H9 (cell line): ENCODE results near the gene KEL. TPM values are rescaled to one million over a fixed set of nuclear protein-coding genes. Genes with fewer than 3 reads are reported as not detected.

Experiments
- DNase-seq: peaks from one replicate; pipeline ENCODE4 v3.0.0-alpha.2; 2017
- H2AFZ ChIP-seq: one replicate; pipeline ENCODE4 v1.6.1; 2013; ENCODE audit warnings: mild to moderate bottlenecking, low read length, control low read depth, moderate library complexity
- H2AK5ac ChIP-seq: 2 replicates; pipeline ENCODE4 v1.6.1; 2013; ENCODE audit warnings: low read length, control low read depth, mixed read lengths; ENCODE audit not compliant: insufficient read length
- H2BK120ac ChIP-seq: one replicate; pipeline ENCODE4 v1.6.1; 2013; ENCODE audit warnings: low read depth, mild to moderate bottlenecking, low read length, control low read depth, inconsistent platforms; ENCODE audit not compliant: poor library complexity, severe bottlenecking
- H2BK12ac ChIP-seq: 2 replicates; pipeline ENCODE4 v1.6.1; 2013; ENCODE audit warnings: low read length, control low read depth, mixed read lengths, low read depth; ENCODE audit not compliant: insufficient read length
- H2BK15ac ChIP-seq: 2 replicates; pipeline ENCODE4 v1.6.1; 2013; ENCODE audit warnings: low read depth, low read length, control low read depth
- H2BK20ac ChIP-seq: one replicate; pipeline ENCODE4 v1.6.1; 2013; ENCODE audit warnings: low read depth, mild to moderate bottlenecking, low read length, control low read depth, inconsistent platforms; ENCODE audit not compliant: poor library complexity, severe bottlenecking
- H2BK5ac ChIP-seq: 2 replicates; pipeline ENCODE4 v1.6.1; 2013; ENCODE audit warnings: low read length, control low read depth, mixed read lengths; ENCODE audit not compliant: insufficient read length
- H3K14ac ChIP-seq: 2 replicates; pipeline ENCODE4 v1.6.1; 2013; ENCODE audit warnings: low read length, control low read depth; ENCODE audit not compliant: insufficient read depth
- H3K18ac ChIP-seq: 2 replicates; pipeline ENCODE4 v1.6.1; 2013; ENCODE audit warnings: low read depth, mild to moderate bottlenecking, mixed read lengths, low read length, control low read depth; ENCODE audit not compliant: insufficient read length
- H3K23ac ChIP-seq: 2 replicates; pipeline ENCODE4 v1.6.1; 2013; ENCODE audit warnings: low read length, control low read depth, mixed read lengths, low read depth; ENCODE audit not compliant: insufficient read length
- H3K23me2 ChIP-seq: 2 replicates; pipeline ENCODE4 v1.6.1; 2013; ENCODE audit warnings: low read depth, mild to moderate bottlenecking, mixed read lengths, low read length, control low read depth; ENCODE audit not compliant: insufficient read length, poor library complexity, severe bottlenecking
- H3K27ac ChIP-seq: 2 replicates; pipeline ENCODE4 v1.5.1; 2013; ENCODE audit warnings: low read length, control low read depth, mixed read lengths, low read depth; ENCODE audit not compliant: insufficient read length
- H3K27me3 ChIP-seq: 2 replicates; pipeline ENCODE4 v1.6.1; 2013; ENCODE audit warnings: low read length, control low read depth, inconsistent platforms; ENCODE audit not compliant: insufficient read depth
- H3K4ac ChIP-seq: 2 replicates; pipeline ENCODE4 v1.6.1; 2013; ENCODE audit warnings: low read depth, mild to moderate bottlenecking, control low read depth, inconsistent platforms, low read length, moderate library complexity
- H3K4me1 ChIP-seq: 2 replicates; pipeline ENCODE4 v1.6.1; 2013; ENCODE audit warnings: low read length, control low read depth, inconsistent platforms; ENCODE audit not compliant: insufficient read depth
- H3K4me2 ChIP-seq: 2 replicates; pipeline ENCODE4 v1.6.1; 2013; ENCODE audit warnings: low read length, control low read depth, mixed read lengths; ENCODE audit not compliant: insufficient read length, insufficient read depth
- H3K56ac ChIP-seq: 2 replicates; pipeline ENCODE4 v1.6.1; 2013; ENCODE audit warnings: low read depth, mild to moderate bottlenecking, mixed read lengths, low read length, control low read depth; ENCODE audit not compliant: insufficient read length
- H3K79me1 ChIP-seq: 2 replicates; pipeline ENCODE4 v1.6.1; 2013; ENCODE audit warnings: low read depth, mild to moderate bottlenecking, moderate library complexity, low read length, control low read depth, inconsistent platforms; ENCODE audit not compliant: insufficient read depth, poor library complexity, severe bottlenecking
- H3K79me2 ChIP-seq: 2 replicates; pipeline ENCODE4 v1.6.1; 2013; ENCODE audit warnings: low read length, control low read depth, inconsistent platforms; ENCODE audit not compliant: insufficient read depth
- H3K9ac ChIP-seq: 2 replicates; pipeline ENCODE4 v1.6.1; 2013; ENCODE audit warnings: low read length, control low read depth, mixed read lengths; ENCODE audit not compliant: insufficient read length; ENCODE audit errors: extremely low read depth
- H3K9me3 ChIP-seq: one replicate; pipeline ENCODE4 v1.6.1; 2013; ENCODE audit warnings: low read depth, low read length, inconsistent platforms; ENCODE audit not compliant: control insufficient read depth
- H3T11ph ChIP-seq: one replicate; pipeline ENCODE4 v1.6.1; 2013; ENCODE audit warnings: mild to moderate bottlenecking, low read length, control low read depth, inconsistent platforms
- H4K20me1 ChIP-seq: one replicate; pipeline ENCODE4 v1.6.1; 2013; ENCODE audit not compliant: control insufficient read depth, insufficient read length, insufficient read depth
- H4K5ac ChIP-seq: 2 replicates; pipeline ENCODE4 v1.6.1; 2013; ENCODE audit warnings: low read depth, mild to moderate bottlenecking, mixed read lengths, low read length, control low read depth; ENCODE audit not compliant: insufficient read length
- H4K8ac ChIP-seq: replicated peaks from 2 replicates; pipeline ENCODE4 v1.6.1; 2013; ENCODE audit warnings: low read length, control low read depth, mixed read lengths, low read depth; ENCODE audit not compliant: insufficient read length
- H4K91ac ChIP-seq: 2 replicates; pipeline ENCODE4 v1.6.1; 2013; ENCODE audit warnings: low read depth, mild to moderate bottlenecking, moderate library complexity, mixed read lengths, low read length, control low read depth; ENCODE audit not compliant: insufficient read length
- H3K27ac Mint-ChIP-seq, 3 experiments: 2 replicates in 2 of 3; 3 replicates in 1 of 3; pipeline ENCODE4 v1.8.0; 2020 to 2021; ENCODE audit warnings: mixed read lengths in 3 of 3, mild to moderate bottlenecking in 1 of 3, moderate library complexity in 1 of 3
- H3K27me3 Mint-ChIP-seq: 2 replicates; pipeline ENCODE4 v1.8.0; 2021; ENCODE audit warnings: low read depth, mild to moderate bottlenecking, moderate library complexity, mixed read lengths
- H3K36me3 Mint-ChIP-seq, 3 experiments: 2 replicates in 2 of 3; 3 replicates in 1 of 3; pipeline ENCODE4 v1.8.0; 2020 to 2021; ENCODE audit warnings: low read depth in 3 of 3, mixed read lengths in 3 of 3; ENCODE audit not compliant: insufficient read depth in 1 of 3
- H3K4me1 Mint-ChIP-seq, 2 experiments: 2 replicates each; pipeline ENCODE4 v1.8.0; 2020; ENCODE audit warnings: mixed read lengths in 2 of 2
- H3K4me3 Mint-ChIP-seq, 2 experiments: 2 replicates in 1 of 2; 3 replicates in 1 of 2; pipeline ENCODE4 v1.8.0; 2020 to 2021; ENCODE audit warnings: mild to moderate bottlenecking in 2 of 2, mixed read lengths in 2 of 2, moderate library complexity in 1 of 2
- H3K9me3 Mint-ChIP-seq, 2 experiments: 2 replicates in 1 of 2; 3 replicates in 1 of 2; pipeline ENCODE4 v1.8.0; 2020; ENCODE audit warnings: mild to moderate bottlenecking in 2 of 2, mixed read lengths in 2 of 2, moderate library complexity in 1 of 2
- WGBS: extraction: QIAGEN DNeasy Blood & Tissue Kit; methylation state at CpG from one replicate; pipeline ENCODE4 v1.1.7; 2013; ENCODE audit warnings: missing lambda C conversion rate, low lambda C conversion rate, mixed read lengths; ENCODE audit not compliant: insufficient read length; ENCODE audit errors: extremely low coverage; 5-methylcytosine and 5-hydroxymethylcytosine counted together
- total RNA-seq: library from RNA; stranded (reverse); gene quantifications from 2 replicates; pipeline ENCODE4 v1.2.1, GENCODE V29; 2021
- TF ChIP-seq, protein P1 (sequence below): fragments of 200-600 bp; sonication (generic); conservative IDR thresholded peaks from 3 replicates; pipeline ENCODE4 v1.8.0; 2021; ENCODE audit warnings: antibody characterized with exemption, mild to moderate bottlenecking

KEL gene
- total RNA-seq, 1 experiment from 2014 or later: 1.5 TPM

GRCh38 chr7:142942746-142943145 lies 19.4 kb downstream of the KEL start:
- H3K27me3 ChIP-seq: no peaks in the 10 kb centered on the region
- H2BK12ac ChIP-seq: no peak overlapping the region
- H3K4ac ChIP-seq: no peak overlapping the region
- H2AK5ac ChIP-seq: no peak overlapping the region
- no peak overlapping the region for H2AFZ ChIP-seq
- no peaks in the 10 kb centered on the region for H3K23me2 ChIP-seq
- H3K18ac ChIP-seq: no peak overlapping the region
- Mint-ChIP-seq H3K36me3 (peaks cover 0 to 3% (median 0%) of the 10 kb centered on the region in 3 experiments; a peak in 2 of 7 replicates), H3K4me3 (no peak overlapping the region), H3K27me3 (peaks cover 6% of the 10 kb centered on the region; the same call in 1 of the 2 replicates), H3K9me3 (no peaks in the 10 kb centered on the region), H3K27ac (no peak overlapping the region), H3K4me1 (peaks cover 0 to 6% of the 10 kb centered on the region in 2 experiments; a peak in 2 of 4 replicates)
- H3K9me3 ChIP-seq: no peaks in the 10 kb centered on the region
- TF ChIP-seq, protein P1, sequence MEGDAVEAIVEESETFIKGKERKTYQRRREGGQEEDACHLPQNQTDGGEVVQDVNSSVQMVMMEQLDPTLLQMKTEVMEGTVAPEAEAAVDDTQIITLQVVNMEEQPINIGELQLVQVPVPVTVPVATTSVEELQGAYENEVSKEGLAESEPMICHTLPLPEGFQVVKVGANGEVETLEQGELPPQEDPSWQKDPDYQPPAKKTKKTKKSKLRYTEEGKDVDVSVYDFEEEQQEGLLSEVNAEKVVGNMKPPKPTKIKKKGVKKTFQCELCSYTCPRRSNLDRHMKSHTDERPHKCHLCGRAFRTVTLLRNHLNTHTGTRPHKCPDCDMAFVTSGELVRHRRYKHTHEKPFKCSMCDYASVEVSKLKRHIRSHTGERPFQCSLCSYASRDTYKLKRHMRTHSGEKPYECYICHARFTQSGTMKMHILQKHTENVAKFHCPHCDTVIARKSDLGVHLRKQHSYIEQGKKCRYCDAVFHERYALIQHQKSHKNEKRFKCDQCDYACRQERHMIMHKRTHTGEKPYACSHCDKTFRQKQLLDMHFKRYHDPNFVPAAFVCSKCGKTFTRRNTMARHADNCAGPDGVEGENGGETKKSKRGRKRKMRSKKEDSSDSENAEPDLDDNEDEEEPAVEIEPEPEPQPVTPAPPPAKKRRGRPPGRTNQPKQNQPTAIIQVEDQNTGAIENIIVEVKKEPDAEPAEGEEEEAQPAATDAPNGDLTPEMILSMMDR: no peak
- no peaks in the 10 kb centered on the region for H3K79me2 ChIP-seq
- no peak overlapping the region for H3K23ac ChIP-seq
- H4K20me1 ChIP-seq: no peaks in the 10 kb centered on the region
- no peak overlapping the region for H2BK15ac ChIP-seq
- H3K79me1 ChIP-seq: no peaks in the 10 kb centered on the region
- H3K9ac ChIP-seq: no peak overlapping the region
- H3K27ac ChIP-seq: no peak overlapping the region
- no peak overlapping the region for H3T11ph ChIP-seq
- no peak overlapping the region for H3K14ac ChIP-seq
- no peak overlapping the region for H2BK5ac ChIP-seq
- H4K5ac ChIP-seq: no peak overlapping the region
- no peak overlapping the region for H2BK120ac ChIP-seq
- H3K4me1 ChIP-seq: no peaks in the 10 kb centered on the region
- no peak overlapping the region for H3K56ac ChIP-seq
- H2BK20ac ChIP-seq: no peak overlapping the region
- no peak overlapping the region for H4K8ac ChIP-seq
- WGBS: no CpG with 5 or more reads among the region's 6 CpGs
- H3K4me2 ChIP-seq: no peak overlapping the region
- H4K91ac ChIP-seq: no peak overlapping the region
- DNase-seq: no peak
